Measurements from ENCODE around the gene LAPTM5.

DNA sequence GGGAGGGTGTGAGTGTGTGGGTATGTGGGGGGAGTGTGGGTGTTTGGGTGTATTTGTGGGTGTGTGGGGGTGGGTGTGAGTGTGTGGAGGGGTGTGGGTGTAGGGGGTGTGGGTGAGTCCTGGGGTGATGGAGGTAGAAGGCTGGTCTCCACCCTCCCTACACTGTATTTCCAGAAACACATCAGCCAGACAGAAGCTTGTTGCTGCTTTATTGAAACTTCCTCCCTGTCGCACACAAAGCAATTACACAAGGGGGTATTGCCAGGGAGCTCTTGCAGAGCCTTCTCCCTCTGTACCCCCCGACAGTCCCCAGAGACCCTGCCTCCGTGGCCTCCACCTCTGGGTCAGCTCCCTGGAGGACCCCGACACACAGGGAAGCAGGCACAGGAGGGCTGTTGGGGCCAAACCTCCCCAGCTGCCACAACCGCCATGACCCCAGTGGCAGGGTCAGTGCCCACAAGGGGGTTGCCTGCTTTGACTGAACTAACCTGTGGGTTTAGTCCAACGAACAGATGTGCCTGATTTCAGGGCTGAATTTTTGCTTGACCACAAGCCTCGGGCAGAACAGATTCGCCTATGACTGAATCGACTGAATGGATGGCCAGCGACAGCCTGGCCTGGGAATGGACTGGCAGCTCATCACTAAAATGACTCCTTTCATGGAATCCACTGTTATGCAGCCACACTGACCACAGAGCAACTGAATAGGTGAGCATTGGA is 25.1 kb downstream of the LAPTM5 start:
- peak in 1 of 2 experiments; percentile 67; a peak in 2 of 3 replicates for TF ChIP-seq EGR1 (IDR thresholded peaks at IDR 0.05; ENCODE audit: borderline replicate concordance in 1 of 2, low read depth in 2 of 2, low read length in 2 of 2)
- TF ChIP-seq, protein P1, sequence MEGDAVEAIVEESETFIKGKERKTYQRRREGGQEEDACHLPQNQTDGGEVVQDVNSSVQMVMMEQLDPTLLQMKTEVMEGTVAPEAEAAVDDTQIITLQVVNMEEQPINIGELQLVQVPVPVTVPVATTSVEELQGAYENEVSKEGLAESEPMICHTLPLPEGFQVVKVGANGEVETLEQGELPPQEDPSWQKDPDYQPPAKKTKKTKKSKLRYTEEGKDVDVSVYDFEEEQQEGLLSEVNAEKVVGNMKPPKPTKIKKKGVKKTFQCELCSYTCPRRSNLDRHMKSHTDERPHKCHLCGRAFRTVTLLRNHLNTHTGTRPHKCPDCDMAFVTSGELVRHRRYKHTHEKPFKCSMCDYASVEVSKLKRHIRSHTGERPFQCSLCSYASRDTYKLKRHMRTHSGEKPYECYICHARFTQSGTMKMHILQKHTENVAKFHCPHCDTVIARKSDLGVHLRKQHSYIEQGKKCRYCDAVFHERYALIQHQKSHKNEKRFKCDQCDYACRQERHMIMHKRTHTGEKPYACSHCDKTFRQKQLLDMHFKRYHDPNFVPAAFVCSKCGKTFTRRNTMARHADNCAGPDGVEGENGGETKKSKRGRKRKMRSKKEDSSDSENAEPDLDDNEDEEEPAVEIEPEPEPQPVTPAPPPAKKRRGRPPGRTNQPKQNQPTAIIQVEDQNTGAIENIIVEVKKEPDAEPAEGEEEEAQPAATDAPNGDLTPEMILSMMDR (IDR thresholded peaks at IDR 0.05 in 2 of 3, conservative IDR thresholded peaks at IDR 0.05 in 1 of 3; ENCODE audit: control insufficient read depth in 2 of 3, extremely low read depth in 1 of 3, insufficient read depth in 1 of 3, low read depth in 3 of 3, low read length in 3 of 3): no peak
- no peak for TF ChIP-seq CREB1 (IDR thresholded peaks at IDR 0.05; ENCODE audit: low read depth)
- TF ChIP-seq NR2C2 (IDR thresholded peaks at IDR 0.05; ENCODE audit: borderline replicate concordance, control insufficient read depth, insufficient read length, low read depth): no peak
- no peak for TF ChIP-seq CHD2 (IDR thresholded peaks at IDR 0.05; ENCODE audit: borderline replicate concordance, low read depth, low read length)
- TF ChIP-seq, protein P2, sequence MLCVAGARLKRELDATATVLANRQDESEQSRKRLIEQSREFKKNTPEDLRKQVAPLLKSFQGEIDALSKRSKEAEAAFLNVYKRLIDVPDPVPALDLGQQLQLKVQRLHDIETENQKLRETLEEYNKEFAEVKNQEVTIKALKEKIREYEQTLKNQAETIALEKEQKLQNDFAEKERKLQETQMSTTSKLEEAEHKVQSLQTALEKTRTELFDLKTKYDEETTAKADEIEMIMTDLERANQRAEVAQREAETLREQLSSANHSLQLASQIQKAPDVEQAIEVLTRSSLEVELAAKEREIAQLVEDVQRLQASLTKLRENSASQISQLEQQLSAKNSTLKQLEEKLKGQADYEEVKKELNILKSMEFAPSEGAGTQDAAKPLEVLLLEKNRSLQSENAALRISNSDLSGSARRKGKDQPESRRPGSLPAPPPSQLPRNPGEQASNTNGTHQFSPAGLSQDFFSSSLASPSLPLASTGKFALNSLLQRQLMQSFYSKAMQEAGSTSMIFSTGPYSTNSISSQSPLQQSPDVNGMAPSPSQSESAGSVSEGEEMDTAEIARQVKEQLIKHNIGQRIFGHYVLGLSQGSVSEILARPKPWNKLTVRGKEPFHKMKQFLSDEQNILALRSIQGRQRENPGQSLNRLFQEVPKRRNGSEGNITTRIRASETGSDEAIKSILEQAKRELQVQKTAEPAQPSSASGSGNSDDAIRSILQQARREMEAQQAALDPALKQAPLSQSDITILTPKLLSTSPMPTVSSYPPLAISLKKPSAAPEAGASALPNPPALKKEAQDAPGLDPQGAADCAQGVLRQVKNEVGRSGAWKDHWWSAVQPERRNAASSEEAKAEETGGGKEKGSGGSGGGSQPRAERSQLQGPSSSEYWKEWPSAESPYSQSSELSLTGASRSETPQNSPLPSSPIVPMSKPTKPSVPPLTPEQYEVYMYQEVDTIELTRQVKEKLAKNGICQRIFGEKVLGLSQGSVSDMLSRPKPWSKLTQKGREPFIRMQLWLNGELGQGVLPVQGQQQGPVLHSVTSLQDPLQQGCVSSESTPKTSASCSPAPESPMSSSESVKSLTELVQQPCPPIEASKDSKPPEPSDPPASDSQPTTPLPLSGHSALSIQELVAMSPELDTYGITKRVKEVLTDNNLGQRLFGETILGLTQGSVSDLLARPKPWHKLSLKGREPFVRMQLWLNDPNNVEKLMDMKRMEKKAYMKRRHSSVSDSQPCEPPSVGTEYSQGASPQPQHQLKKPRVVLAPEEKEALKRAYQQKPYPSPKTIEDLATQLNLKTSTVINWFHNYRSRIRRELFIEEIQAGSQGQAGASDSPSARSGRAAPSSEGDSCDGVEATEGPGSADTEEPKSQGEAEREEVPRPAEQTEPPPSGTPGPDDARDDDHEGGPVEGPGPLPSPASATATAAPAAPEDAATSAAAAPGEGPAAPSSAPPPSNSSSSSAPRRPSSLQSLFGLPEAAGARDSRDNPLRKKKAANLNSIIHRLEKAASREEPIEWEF (IDR thresholded peaks at IDR 0.05; ENCODE audit: insufficient replicate concordance, low read depth, low read length): no peak
- TF ChIP-seq, protein P3, sequence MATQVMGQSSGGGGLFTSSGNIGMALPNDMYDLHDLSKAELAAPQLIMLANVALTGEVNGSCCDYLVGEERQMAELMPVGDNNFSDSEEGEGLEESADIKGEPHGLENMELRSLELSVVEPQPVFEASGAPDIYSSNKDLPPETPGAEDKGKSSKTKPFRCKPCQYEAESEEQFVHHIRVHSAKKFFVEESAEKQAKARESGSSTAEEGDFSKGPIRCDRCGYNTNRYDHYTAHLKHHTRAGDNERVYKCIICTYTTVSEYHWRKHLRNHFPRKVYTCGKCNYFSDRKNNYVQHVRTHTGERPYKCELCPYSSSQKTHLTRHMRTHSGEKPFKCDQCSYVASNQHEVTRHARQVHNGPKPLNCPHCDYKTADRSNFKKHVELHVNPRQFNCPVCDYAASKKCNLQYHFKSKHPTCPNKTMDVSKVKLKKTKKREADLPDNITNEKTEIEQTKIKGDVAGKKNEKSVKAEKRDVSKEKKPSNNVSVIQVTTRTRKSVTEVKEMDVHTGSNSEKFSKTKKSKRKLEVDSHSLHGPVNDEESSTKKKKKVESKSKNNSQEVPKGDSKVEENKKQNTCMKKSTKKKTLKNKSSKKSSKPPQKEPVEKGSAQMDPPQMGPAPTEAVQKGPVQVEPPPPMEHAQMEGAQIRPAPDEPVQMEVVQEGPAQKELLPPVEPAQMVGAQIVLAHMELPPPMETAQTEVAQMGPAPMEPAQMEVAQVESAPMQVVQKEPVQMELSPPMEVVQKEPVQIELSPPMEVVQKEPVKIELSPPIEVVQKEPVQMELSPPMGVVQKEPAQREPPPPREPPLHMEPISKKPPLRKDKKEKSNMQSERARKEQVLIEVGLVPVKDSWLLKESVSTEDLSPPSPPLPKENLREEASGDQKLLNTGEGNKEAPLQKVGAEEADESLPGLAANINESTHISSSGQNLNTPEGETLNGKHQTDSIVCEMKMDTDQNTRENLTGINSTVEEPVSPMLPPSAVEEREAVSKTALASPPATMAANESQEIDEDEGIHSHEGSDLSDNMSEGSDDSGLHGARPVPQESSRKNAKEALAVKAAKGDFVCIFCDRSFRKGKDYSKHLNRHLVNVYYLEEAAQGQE (IDR thresholded peaks at IDR 0.05; ENCODE audit: low read depth, low read length): no peak
- peak; percentile 62; the same call in 1 of the 2 replicates for TF ChIP-seq POLR2A (IDR thresholded peaks at IDR 0.05; ENCODE audit: low read depth, low read length)
- no peak for TF ChIP-seq ZZZ3 (IDR thresholded peaks at IDR 0.05; ENCODE audit: control insufficient read depth, insufficient read length, low read depth)
- TF ChIP-seq POLR2AphosphoS2 (IDR thresholded peaks at IDR 0.05; ENCODE audit: low read depth, low read length): peak; percentile 64; the same call in 1 of the 2 replicates
- TF ChIP-seq HCFC1 (IDR thresholded peaks at IDR 0.05; ENCODE audit: low read length): no peak
- TF ChIP-seq FOS (IDR thresholded peaks at IDR 0.05; ENCODE audit: borderline replicate concordance, extremely low read depth, insufficient read length): no peak
- TF ChIP-seq ZNF274 (IDR thresholded peaks at IDR 0.05; ENCODE audit: insufficient read depth, insufficient read length): no peak

Data from GM12878 (cell line).